HCT116 (cell line): ENCODE results near the gene TRPM1. TPM values are rescaled to one million over a fixed set of nuclear protein-coding genes. Genes with fewer than 3 reads are reported as not detected.

Experiments used
- ATAC-seq: fragments of 200-7000 bp; cut with Tn5 transposase; 2 replicates; pipeline ENCODE4 v1.9.1; 2020; ENCODE audit warnings: mild to moderate bottlenecking, moderate library complexity
- BruUV-seq: library from RNA; stranded (reverse); fragments of 400-500 nt; replicated peaks from 2 replicates; lab custom pipeline; 2021; lab: Mats Ljungman, UMichigan
- CTCF ChIA-PET: fragments of 300-600 bp; sonication (Branson Sonifier 250); formaldehyde crosslinking; loops from one replicate; lab custom pipeline; 2021; ENCODE audit warnings: antibody characterized with exemption; lab: Charles Lee
- POLR2A ChIA-PET: fragments of 300-600, 350-600 bp; sonication (Branson Sonifier 250); formaldehyde crosslinking; loops from one replicate; lab custom pipeline; 2021; ENCODE audit warnings: antibody characterized with exemption; lab: Charles Lee
- RAD21 ChIA-PET, 2 experiments: fragments of 300-600 bp; sonication (Branson Sonifier 250); formaldehyde crosslinking; loops; one replicate each; lab custom pipeline; 2023; ENCODE audit warnings: low total read pairs in 2 of 2; ENCODE audit not compliant: uncharacterized antibody in 2 of 2, unreplicated experiment in 2 of 2, low non-redundant PET in 1 of 2; lab: Charles Lee
- DNase-seq: peaks from one replicate; pipeline ENCODE4 v3.0.0-alpha.2; 2010; ENCODE audit warnings: low read depth, low spot score
- H2AFZ ChIP-seq: fragments of 200-600 bp; shearing (Covaris generic), sonication (generic); 2 replicates; pipeline ENCODE4 v1.6.1; 2017; ENCODE audit warnings: low read depth, mixed run types, mixed read lengths, antibody characterized with exemption, low read length; ENCODE audit not compliant: poor library complexity, severe bottlenecking
- H3K27ac ChIP-seq: 2 replicates; pipeline ENCODE4 v1.5.1; 2012; ENCODE audit warnings: low read depth, low read length
- H3K27me3 ChIP-seq: fragments of 200-600 bp; sonication (generic); 2 replicates; pipeline ENCODE4 v1.6.1; 2016; ENCODE audit warnings: mixed run types, low read length, mixed read lengths; ENCODE audit not compliant: insufficient read depth
- H3K36me3 ChIP-seq, 2 experiments: fragments of 200-500 bp in 1 of 2; fragments of 200-600 bp in 1 of 2; sonication (Bioruptor generic) in 1 of 2; sonication (generic) in 1 of 2; 2 replicates each; pipeline versions ENCODE4 v1.5.1 to v1.6.1; 2014 to 2016; ENCODE audit warnings: low read length in 2 of 2, inconsistent platforms in 1 of 2, mixed read lengths in 1 of 2, mixed run types in 1 of 2; ENCODE audit not compliant: insufficient read depth in 2 of 2, control insufficient read depth in 1 of 2
- H3K4me1 ChIP-seq, 2 experiments: fragments of 200-600 bp in 1 of 2; sonication (generic) in 1 of 2; 2 replicates each; pipeline versions ENCODE4 v1.5.1 to v1.6.1; 2012 to 2017; ENCODE audit warnings: low read length in 2 of 2, inconsistent platforms in 1 of 2, mild to moderate bottlenecking in 1 of 2, mixed read lengths in 1 of 2, mixed run types in 1 of 2, moderate library complexity in 1 of 2; ENCODE audit not compliant: insufficient read depth in 2 of 2, control insufficient read depth in 1 of 2
- H3K4me2 ChIP-seq: fragments of 200-600 bp; sonication (generic); 2 replicates; pipeline ENCODE4 v1.6.1; 2017; ENCODE audit warnings: mixed run types, low read length, mixed read lengths
- H3K4me3 ChIP-seq, 2 experiments: fragments of 200-600 bp in 1 of 2; sonication (generic) in 1 of 2; replicated peaks in 1 of 2; 2 replicates each; pipeline ENCODE4 v1.5.1; 2011 to 2016; ENCODE audit warnings: low read length in 2 of 2, control low read depth in 1 of 2, low read depth in 1 of 2, mild to moderate bottlenecking in 1 of 2, mixed read lengths in 1 of 2, mixed run types in 1 of 2
- H3K79me2 ChIP-seq: fragments of 200-600 bp; sonication (generic); 2 replicates; pipeline ENCODE4 v1.6.1; 2017; ENCODE audit warnings: mild to moderate bottlenecking, mixed run types, low read length, moderate library complexity, mixed read lengths; ENCODE audit not compliant: insufficient read depth
- H3K9ac ChIP-seq: fragments of 200-600 bp; sonication (generic); 2 replicates; pipeline ENCODE4 v1.6.1; 2016; ENCODE audit warnings: low read length, mixed read lengths
- H3K9me2 ChIP-seq: fragments of 200-600 bp; sonication (generic), shearing (Covaris generic); 2 replicates; pipeline ENCODE4 v1.6.1; 2017; ENCODE audit warnings: mixed run types, mild to moderate bottlenecking, moderate library complexity; ENCODE audit not compliant: insufficient read depth
- H3K9me3 ChIP-seq, 2 experiments: fragments of 200-500 bp in 1 of 2; fragments of 200-600 bp in 1 of 2; sonication (Bioruptor generic) in 1 of 2; sonication (generic) in 1 of 2; 2 replicates each; pipeline ENCODE4 v1.6.1; 2014 to 2017; ENCODE audit warnings: low read length in 2 of 2, mixed read lengths in 2 of 2, inconsistent platforms in 1 of 2, low read depth in 1 of 2, mild to moderate bottlenecking in 1 of 2, mixed run types in 1 of 2, moderate library complexity in 1 of 2; ENCODE audit not compliant: control insufficient read depth in 1 of 2, insufficient read depth in 1 of 2
- H4K20me1 ChIP-seq: fragments of 200-600 bp; sonication (generic), shearing (Covaris generic); 2 replicates; pipeline ENCODE4 v1.6.1; 2017; ENCODE audit warnings: mixed run types, mild to moderate bottlenecking, moderate library complexity; ENCODE audit not compliant: insufficient read depth
- CBX3 ChIP-seq: IDR thresholded peaks from 2 replicates; pipeline ENCODE4 v1.6.1; 2012; ENCODE audit warnings: low read depth
- CEBPB ChIP-seq: IDR thresholded peaks from 2 replicates; pipeline ENCODE4 v1.6.1; 2012; ENCODE audit warnings: low read depth
- EGR1 ChIP-seq: IDR thresholded peaks from 2 replicates; pipeline ENCODE4 v1.6.1; 2012; ENCODE audit warnings: low read depth
- ELF1 ChIP-seq: IDR thresholded peaks from 2 replicates; pipeline ENCODE4 v1.6.1; 2012; ENCODE audit warnings: low read depth, borderline replicate concordance
- EZH2 ChIP-seq: fragments of 200-600 bp; sonication (generic); IDR thresholded peaks from 2 replicates; pipeline ENCODE4 v1.6.1; 2017; ENCODE audit warnings: antibody characterized with exemption, mixed run types
- EZH2phosphoT487 ChIP-seq: fragments of 200-600 bp; IDR thresholded peaks from 2 replicates; pipeline ENCODE4 v1.6.1; 2018; ENCODE audit warnings: antibody characterized with exemption, borderline replicate concordance
- JUND ChIP-seq: IDR thresholded peaks from 2 replicates; pipeline ENCODE4 v1.6.1; 2012
- POLR2A ChIP-seq: IDR thresholded peaks from 2 replicates; pipeline ENCODE4 v1.7.0; 2011; ENCODE audit warnings: borderline replicate concordance; ENCODE audit not compliant: insufficient read depth, insufficient read length; ENCODE audit errors: extremely low read depth
- POLR2AphosphoS5 ChIP-seq: IDR thresholded peaks from 2 replicates; pipeline ENCODE4 v1.6.1; 2011; ENCODE audit warnings: mild to moderate bottlenecking, low read depth, low read length, moderate library complexity
- RAD21 ChIP-seq: IDR thresholded peaks from 2 replicates; pipeline ENCODE4 v1.6.1; 2012; ENCODE audit warnings: low read depth, mild to moderate bottlenecking
- SIN3A ChIP-seq: IDR thresholded peaks from 2 replicates; pipeline ENCODE4 v1.6.1; 2012; ENCODE audit warnings: low read depth
- SP1 ChIP-seq: IDR thresholded peaks from 2 replicates; pipeline ENCODE4 v1.6.1; 2012; ENCODE audit warnings: low read depth
- TCF7L2 ChIP-seq: IDR thresholded peaks from 2 replicates; pipeline ENCODE4 v1.7.0; 2011; ENCODE audit warnings: borderline replicate concordance, inconsistent platforms; ENCODE audit not compliant: insufficient read depth, insufficient read length; ENCODE audit errors: extremely low read depth
- YY1 ChIP-seq: IDR thresholded peaks from 2 replicates; pipeline ENCODE4 v1.6.1; 2011; ENCODE audit warnings: low read length, low read depth, moderate library complexity, mild to moderate bottlenecking; ENCODE audit not compliant: insufficient replicate concordance; ENCODE audit errors: extremely low read depth
- ZBTB33 ChIP-seq: IDR thresholded peaks from 2 replicates; pipeline ENCODE4 v1.6.1; 2011; ENCODE audit warnings: mild to moderate bottlenecking, low read length, moderate library complexity; ENCODE audit not compliant: insufficient replicate concordance; ENCODE audit errors: extremely low read depth
- intact Hi-C: fragments of 100-400 bp; cut with micrococcal nuclease; formaldehyde crosslinking; loops from 2 replicates; pipeline ENCODE4 v1.10.0; 2022
- total RNA-seq: library from RNA; stranded (reverse); gene quantifications from one replicate; pipeline ENCODE4 v1.2.1, GENCODE V29; 2021; ENCODE audit not compliant: unreplicated experiment
- TF ChIP-seq, protein P1 (sequence below): IDR thresholded peaks from 2 replicates; pipeline ENCODE4 v1.6.1; 2012
- TF ChIP-seq, protein P2 (sequence below), 3 experiments: fragments of 200-600 bp in 1 of 3; sonication (generic) in 1 of 3; IDR thresholded peaks in 2 of 3; conservative IDR thresholded peaks in 1 of 3; 2 replicates each; pipeline ENCODE4 v1.5.1; 2012 to 2017; ENCODE audit warnings: low read depth in 2 of 3, low read length in 2 of 3, antibody characterized with exemption in 1 of 3, borderline replicate concordance in 1 of 3, control low read depth in 1 of 3, mild to moderate bottlenecking in 1 of 3, mixed read lengths in 1 of 3, mixed run types in 1 of 3, moderate library complexity in 1 of 3; ENCODE audit not compliant: insufficient read depth in 1 of 3
- TF ChIP-seq, protein P3 (sequence below): IDR thresholded peaks from 2 replicates; pipeline ENCODE4 v1.6.1; 2012; ENCODE audit warnings: low read depth

The TRPM1 gene
- total RNA-seq, 1 experiment from 2014 or later: not detected

- POLR2A ChIA-PET: no interaction called here
- BruUV-seq: no TSS peak
- ATAC-seq (no peak), DNase-seq (no peak)
- intact Hi-C loops: no loop called here
- TF ChIP-seq CEBPB (no peak), POLR2A (no peak), JUND (no peak), RAD21 (no peak), ZBTB33 (no peak), CBX3 (no peak), EZH2 (no peak), EZH2phosphoT487 (no peak), ELF1 (no peak), YY1 (no peak), POLR2AphosphoS5 (no peak), SP1 (no peak), EGR1 (no peak), SIN3A (no peak), TCF7L2 (no peak)
- TF ChIP-seq, protein P1, sequence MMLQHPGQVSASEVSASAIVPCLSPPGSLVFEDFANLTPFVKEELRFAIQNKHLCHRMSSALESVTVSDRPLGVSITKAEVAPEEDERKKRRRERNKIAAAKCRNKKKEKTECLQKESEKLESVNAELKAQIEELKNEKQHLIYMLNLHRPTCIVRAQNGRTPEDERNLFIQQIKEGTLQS: no peak
- TF ChIP-seq, protein P2, sequence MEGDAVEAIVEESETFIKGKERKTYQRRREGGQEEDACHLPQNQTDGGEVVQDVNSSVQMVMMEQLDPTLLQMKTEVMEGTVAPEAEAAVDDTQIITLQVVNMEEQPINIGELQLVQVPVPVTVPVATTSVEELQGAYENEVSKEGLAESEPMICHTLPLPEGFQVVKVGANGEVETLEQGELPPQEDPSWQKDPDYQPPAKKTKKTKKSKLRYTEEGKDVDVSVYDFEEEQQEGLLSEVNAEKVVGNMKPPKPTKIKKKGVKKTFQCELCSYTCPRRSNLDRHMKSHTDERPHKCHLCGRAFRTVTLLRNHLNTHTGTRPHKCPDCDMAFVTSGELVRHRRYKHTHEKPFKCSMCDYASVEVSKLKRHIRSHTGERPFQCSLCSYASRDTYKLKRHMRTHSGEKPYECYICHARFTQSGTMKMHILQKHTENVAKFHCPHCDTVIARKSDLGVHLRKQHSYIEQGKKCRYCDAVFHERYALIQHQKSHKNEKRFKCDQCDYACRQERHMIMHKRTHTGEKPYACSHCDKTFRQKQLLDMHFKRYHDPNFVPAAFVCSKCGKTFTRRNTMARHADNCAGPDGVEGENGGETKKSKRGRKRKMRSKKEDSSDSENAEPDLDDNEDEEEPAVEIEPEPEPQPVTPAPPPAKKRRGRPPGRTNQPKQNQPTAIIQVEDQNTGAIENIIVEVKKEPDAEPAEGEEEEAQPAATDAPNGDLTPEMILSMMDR (IDR thresholded peaks at IDR 0.05 in 2 of 3, conservative IDR thresholded peaks at IDR 0.05 in 1 of 3; ENCODE audit: borderline replicate concordance in 1 of 3, insufficient read depth in 1 of 3, low read depth in 2 of 3, low read length in 2 of 3): no peak
- TF ChIP-seq, protein P3, sequence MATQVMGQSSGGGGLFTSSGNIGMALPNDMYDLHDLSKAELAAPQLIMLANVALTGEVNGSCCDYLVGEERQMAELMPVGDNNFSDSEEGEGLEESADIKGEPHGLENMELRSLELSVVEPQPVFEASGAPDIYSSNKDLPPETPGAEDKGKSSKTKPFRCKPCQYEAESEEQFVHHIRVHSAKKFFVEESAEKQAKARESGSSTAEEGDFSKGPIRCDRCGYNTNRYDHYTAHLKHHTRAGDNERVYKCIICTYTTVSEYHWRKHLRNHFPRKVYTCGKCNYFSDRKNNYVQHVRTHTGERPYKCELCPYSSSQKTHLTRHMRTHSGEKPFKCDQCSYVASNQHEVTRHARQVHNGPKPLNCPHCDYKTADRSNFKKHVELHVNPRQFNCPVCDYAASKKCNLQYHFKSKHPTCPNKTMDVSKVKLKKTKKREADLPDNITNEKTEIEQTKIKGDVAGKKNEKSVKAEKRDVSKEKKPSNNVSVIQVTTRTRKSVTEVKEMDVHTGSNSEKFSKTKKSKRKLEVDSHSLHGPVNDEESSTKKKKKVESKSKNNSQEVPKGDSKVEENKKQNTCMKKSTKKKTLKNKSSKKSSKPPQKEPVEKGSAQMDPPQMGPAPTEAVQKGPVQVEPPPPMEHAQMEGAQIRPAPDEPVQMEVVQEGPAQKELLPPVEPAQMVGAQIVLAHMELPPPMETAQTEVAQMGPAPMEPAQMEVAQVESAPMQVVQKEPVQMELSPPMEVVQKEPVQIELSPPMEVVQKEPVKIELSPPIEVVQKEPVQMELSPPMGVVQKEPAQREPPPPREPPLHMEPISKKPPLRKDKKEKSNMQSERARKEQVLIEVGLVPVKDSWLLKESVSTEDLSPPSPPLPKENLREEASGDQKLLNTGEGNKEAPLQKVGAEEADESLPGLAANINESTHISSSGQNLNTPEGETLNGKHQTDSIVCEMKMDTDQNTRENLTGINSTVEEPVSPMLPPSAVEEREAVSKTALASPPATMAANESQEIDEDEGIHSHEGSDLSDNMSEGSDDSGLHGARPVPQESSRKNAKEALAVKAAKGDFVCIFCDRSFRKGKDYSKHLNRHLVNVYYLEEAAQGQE: no peak
- peaks cover 0 to 3% of the 10 kb centered on the region in 2 experiments; a peak in 1 of 4 replicates for H3K9me3 ChIP-seq
- no peak overlapping the region for H3K27ac ChIP-seq
- no peaks in the 10 kb centered on the region; a peak in 1 of 4 replicates for H3K36me3 ChIP-seq
- no peaks in the 10 kb centered on the region for H3K4me1 ChIP-seq
- no peak overlapping the region for H3K9ac ChIP-seq
- H3K27me3 ChIP-seq: no peaks in the 10 kb centered on the region
- no peaks in the 10 kb centered on the region for H3K9me2 ChIP-seq
- no peaks in the 10 kb centered on the region for H3K79me2 ChIP-seq
- RAD21 ChIA-PET: no interaction called here
- no peak overlapping the region for H3K4me2 ChIP-seq
- no peak overlapping the region for H3K4me3 ChIP-seq
- CTCF ChIA-PET: interaction anchor here (1.5 kb wide), 1 partner anchor 13 kb away, joined by 4 read pairs; no protein-coding TSS in a partner anchor
- no peak overlapping the region for H2AFZ ChIP-seq
- no peaks in the 10 kb centered on the region for H4K20me1 ChIP-seq
These were observed 15.0 kb upstream of the TRPM1 start for GRCh38 chr15:31116423-31117030.
